DMS 273 (cell line): ENCODE data around the gene ZBTB26.
"Not testable (repeated sequence)": the region's sequence is repeated elsewhere in the genome, so short reads cannot be mapped to it uniquely, and the experiment has no call there.

Experiments
- DNase-seq: peaks from one replicate; lab custom pipeline; 2025; ENCODE audit not compliant: unreplicated experiment; lab: John Stamatoyannopoulos, UW

Gene ZBTB26

DNA sequence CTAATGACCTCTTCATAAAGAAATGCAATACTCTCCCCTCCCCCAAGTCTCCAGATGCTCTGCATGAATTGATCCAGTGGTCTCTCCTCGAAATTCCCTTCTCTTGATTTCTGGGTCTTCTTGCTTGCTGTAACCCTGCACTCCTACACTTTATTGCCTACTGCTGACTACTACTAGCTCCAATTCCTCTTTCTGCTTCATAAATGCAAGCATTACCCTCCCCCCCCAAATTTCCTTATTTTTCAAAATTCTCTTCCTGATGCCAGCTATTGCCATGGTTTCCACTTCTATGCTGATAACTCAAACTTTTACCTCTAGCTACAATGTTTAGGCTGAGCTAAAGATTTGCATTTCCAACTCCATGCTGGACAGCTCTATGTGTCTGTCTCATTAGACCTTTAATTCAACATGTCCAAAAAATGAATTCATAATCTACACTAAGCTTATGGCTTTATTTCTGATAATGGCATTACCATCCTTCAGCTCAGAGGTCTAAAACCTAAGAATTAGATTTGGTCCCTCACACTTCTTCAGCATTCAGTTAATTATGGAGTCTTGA, 1.4 kb downstream of the ZBTB26 start:
- no peak for DNase-seq

DNA sequence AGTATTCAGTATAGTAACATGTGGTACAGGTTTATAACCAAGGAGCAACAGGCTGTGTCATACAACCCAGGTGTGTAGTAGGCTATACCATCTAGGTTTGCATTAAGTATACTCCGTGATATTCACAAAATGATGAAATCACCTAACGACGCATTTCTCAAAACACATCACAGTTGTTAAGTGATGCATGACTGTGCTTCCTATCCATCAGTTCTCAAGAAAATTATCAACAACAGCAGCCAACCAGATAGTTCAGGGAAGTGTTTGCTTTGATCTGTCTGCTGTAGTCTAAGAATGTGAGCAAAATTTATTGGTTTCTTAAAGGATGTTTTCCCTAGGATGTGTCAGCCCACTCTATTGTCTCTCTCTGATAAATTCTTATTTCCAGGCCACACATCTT, 7.4 kb downstream of the ZBTB26 start:
- DNase-seq: no peak

DNA sequence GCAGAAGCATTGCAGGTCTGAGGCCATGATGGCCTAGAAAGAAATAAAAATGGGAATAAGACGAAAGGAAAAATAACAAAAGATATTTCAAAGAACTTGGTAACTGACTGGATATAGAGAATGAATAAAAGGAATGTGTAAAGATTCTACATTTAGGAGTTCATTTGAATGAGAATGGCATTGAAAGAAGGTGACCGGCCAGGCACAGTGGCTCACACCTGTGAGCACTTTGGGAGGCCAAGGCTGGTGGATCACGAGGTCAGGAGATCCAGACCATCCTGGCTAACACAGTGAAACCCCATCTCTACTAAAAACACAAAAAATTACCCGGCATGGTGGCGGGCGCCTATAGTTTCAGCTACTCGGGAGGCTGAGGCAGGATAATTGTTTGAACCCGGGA, 8.6 kb downstream of the ZBTB26 start:
- no peak for DNase-seq

DNA sequence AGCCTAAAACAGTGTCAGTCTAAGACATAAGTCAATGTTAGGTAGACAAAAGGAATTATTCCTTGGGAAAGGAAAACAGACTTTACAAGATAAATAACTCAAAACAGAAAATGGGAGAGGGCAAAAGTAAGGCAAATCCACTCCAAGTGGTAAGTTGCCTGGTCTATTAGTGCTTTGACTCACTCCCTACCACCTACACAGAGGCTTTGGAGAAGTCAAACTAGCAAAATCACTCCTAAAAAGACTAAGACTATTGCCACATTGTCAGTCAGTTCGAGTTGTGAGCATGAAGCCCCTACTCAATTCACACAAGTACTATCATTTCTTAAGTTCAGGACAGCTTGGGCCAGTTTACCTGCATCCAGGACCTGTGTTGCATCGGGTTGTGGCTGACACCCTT, 13.0 kb downstream of the ZBTB26 start:
- DNase-seq: no peak

DNA sequence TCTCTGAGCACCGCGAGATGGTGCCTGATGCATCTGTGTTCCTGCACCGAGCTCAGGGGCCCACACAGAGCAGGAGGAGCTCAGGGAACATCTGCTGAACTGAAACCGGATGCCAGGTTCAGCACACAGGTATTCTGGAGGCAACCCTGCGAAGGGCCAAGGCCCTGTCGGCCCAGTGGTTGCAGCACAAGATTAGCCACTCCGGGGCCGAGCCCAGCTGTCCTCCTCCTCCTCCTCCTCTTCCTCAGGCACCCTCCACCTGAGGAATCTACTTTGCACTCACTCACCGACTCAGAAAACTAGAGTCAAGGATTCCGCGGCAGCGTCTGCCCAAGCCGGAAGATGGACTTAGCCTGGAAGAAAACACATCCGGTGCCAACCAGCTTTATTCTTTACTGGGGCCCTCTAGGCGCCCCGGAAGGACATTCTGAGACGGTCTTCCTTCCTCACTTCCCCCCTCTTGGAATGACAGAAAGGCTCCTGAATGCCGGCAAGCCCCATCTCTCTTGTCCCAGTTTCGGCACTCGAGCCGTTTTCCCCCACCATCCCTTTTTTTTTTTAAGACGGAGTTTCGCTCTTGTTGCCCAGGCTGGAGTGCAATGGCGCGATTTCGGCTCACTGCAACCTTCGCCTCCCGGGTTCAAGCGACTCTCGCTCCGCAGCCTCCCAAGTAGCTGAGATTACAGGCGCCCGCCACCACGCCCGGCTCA, 18.2 kb downstream of the ZBTB26 start, which contains the start of gene ZBTB6:
Gene ZBTB6, minus strand, starts transcription at position 360 of the 710 bp plus-strand sequence. CDS start 1,251 bp downstream, outside the sequence.
- peak; percentile 90 for DNase-seq

DNA sequence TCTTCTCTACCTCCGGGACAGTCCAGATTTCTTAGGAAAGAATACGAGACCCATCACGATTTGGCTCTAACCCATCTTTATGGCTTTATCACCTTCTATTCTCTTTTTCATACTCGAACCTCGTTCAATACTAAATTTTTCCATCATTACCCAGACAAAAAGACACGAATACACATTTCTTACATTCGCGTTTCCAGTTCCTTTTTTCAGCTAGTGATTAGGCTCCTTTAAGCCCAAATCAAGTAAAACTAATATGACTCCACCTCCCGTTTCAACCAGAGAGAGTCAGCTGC, 18.7 kb downstream of the ZBTB26 start:
- no peak for DNase-seq

DNA sequence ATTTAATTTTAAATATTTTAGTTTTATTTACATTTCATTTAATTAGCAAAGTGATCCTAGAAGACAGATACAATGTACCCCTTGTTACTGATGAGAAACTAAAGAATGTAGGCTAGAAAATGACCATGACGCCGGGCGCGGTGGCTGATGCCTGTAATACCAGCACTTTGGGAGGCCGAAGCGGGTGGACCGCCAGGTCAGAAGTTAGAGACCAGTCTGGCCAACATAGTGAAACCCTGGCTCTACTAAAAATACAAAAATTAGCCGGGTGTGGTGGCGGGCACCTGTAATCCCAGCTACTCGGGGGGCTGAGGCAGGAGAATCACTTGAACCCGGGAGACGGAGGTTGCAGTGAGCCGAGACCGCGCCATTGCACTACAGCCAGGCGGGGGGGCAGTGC, 25.2 kb downstream of the ZBTB26 start:
- DNase-seq: not testable (repeated sequence)

DNA sequence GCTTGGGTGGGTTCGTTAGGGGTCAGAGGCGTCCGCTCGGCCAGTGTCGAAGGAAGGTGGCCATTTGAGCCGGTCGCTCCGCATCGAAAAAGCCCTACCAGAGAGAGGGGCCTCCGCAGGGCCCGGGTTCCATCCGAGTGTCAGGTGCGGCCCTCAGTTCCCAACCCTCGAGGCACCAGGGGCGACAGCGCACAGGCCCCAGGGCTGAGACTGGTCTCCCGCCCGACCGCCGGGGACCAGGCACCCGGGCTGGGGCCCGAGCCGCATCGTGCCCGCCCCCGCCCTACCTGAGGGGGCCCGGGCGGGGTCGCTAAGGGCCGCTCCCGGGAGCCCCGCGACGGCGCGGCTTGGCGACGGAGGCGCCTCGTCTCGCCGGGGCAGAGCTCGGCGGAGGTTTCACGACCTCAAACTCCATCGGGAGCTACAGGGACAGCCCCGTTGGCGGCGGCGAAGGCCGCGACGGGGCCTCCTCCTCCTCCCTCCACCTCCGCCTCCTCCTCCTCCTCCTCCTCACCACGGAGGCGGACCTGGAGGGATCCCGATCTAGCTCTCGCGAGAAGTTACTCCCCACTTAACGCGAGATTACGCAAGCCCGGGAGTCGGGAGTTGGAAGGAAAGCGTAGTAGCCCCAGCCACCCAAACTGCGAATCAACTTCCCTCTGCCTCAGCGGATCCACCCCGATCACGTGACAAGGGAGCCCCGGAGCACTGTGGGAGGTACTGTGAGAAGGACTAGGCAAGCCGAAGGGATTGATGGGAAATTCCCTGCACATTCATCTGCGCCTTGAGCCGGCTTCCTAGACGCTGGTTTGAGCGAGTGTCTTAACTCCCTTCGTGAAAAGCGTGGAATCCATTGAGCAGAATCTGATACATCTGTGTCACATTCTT, 26.2 kb downstream of the ZBTB26 start, which contains the start of gene RC3H2:
Gene RC3H2, minus strand, starts transcription at position 537 of the 888 bp plus-strand sequence. CDS start 7,850 bp downstream, outside the sequence.
- peak; percentile 100 for DNase-seq

DNA sequence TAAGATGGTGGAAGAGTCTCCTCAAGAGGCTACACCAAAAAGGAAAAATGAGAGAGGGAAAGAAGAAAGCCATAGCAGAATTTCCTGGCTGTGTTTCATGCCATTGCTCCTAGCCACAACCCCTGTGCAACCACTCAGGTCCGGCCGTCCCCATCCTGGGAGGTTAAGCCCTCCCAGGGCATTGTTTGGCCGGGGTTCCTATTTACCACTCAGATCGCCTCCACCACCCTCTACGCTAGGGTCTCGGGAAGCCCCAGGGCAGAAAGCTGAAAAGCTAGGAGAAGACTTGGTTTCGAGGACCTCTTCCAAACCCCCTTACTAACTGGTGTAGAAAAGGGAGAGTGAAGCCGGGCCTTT, 26.9 kb downstream of the ZBTB26 start:
- DNase-seq: peak; percentile 69

DNA sequence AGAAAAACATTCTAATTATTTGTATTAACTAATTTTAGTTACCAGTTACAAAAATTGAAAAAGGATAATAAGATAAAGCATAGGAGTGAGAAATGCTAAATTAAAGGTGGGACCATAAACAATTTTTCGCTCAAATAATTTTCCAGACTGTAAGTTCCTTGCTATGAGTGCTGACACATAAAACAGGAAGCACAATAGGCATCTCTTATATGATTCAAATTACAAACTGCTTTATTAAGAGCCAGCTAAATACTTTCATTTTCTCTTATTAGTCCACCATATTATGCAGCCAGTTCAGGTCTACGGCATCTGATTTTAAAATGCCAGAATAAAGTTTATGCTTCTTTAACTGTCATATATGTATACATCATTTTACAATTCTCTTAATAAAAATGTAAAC, 30.5 kb downstream of the ZBTB26 start:
- DNase-seq: no peak

DNA sequence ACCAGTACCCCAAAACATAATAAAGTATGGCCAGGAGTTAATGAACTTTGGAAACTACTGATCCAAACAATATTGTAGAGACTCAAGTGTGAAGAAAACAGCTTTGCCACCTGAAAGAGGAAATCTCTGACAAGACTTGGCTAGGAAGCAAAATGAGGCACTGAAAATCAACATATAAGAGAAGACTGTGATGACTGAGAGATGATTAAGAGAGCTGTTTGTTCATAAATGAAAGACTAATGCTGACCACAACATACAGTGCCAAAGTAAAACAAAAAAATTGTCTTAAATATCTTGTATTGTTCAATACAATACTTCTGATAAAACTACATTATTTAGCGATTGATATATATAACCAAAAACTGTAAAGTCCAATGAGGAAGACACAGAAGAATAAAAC, 33.3 kb downstream of the ZBTB26 start:
- DNase-seq: no peak

DNA sequence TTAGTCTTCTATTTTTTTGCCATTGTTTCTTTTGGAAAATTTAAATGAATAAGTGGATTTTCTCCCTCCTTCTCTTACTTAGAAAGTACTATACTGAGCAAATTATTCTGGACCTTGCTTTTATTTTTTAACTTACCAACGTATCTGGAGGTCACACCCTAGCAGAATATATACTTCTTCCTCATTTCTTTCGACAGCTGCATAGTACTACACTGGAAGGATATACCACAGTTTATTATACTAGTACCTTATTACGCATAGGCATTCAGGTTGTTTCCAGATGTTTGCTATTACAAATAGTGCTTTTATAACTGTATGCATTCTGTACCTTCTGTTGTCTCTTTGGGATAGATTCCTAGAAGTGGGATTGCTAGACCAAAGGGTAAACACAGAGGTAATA, 42.8 kb downstream of the ZBTB26 start:
- no peak for DNase-seq

DNA sequence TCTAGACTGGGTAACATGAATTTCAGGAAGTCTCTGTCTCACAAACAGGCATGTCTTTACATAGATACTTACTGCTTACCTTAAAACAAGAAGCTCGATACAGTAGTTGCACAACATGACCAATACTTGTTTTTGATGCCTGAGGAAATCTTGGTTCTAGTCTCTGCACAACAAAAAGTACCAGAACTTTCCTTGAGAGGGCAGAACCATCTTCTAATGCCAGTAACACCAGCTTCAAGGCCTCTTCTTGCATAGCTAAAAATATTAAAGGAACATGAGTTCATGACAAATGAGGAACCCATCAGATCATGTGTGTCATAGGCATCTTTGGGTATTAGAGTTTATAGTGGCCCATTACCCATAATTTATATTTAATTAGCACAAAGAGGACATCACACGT, 48.2 kb downstream of the ZBTB26 start:
- DNase-seq: no peak

DNA sequence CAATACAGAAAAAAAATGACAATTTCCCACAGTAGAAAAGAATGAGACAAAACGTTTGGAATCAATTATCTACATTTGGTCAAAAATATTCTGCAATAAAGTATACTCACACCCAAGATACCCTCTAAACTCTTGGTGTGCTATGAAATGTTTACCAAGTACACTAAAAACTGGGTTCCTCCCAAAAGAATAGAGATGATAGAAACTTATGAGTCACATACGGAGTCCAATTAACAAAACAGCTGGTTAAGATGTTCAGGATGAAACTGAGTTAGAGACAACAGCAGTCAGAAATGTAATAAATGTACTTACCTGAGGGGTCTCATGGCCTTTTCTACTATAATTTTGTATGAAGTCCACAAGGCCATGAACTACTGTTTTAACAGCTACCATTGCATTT, 51.9 kb downstream of the ZBTB26 start:
- DNase-seq: no peak

DNA sequence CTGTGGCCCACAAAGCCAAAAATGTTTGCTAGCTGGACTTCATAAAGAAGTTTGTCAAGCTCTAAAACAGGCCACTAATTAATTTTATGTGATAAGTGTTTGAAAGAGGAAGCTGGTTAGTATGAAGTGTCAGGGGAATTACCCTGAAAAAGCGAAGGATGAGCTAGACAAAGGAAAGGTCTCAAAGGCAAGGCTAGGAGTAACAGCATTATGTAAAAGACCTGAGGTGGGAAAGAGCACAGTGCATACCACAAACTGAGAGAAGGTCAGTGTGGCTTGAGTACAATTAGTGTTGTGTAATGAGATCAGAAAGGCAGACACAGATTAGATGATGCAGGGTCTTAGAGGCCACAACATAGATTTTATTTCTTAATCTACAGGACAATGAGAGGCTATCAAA, 55.8 kb downstream of the ZBTB26 start:
- no peak for DNase-seq

DNA sequence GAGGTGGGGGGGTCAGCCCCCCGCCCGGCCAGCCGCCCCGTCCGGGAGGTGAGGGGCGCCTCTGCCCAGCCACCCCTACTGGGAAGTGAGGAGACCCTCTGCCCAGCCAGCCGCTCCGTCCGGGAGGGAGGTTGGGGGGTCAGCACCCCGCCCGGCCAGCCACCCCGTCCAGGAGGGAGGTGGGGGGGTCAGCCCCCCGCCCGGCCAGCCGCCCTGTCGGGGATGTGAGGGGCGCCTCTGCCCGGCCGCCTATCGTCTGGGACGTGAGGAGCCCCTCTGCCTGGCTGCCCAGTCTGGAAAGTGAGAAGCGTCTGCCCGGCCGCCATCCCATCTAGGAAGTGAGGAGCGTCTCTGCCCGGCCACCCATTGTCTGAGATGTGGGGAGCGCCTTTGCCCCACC, 64.0 kb downstream of the ZBTB26 start:
- DNase-seq: not testable (repeated sequence)

DNA sequence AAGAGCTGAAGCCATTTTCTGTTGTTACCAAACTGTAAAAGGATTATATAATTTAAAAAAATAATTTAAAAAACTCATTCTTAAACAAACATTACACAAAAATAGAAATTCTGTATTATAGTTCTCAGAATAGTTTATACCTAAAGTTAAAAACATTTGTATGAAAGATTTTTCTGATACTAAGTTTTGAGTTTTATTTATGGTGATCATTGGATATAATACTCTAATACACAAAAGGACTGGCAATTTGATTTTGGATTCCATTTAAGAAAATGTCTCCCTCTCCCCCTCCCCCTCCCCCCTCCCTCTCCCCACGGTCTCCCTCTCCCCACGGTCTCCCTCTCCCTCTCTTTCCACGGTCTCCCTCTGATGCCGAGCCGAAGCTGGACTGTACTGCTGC, 65.2 kb downstream of the ZBTB26 start:
- no peak for DNase-seq
